Endothelial cell of umbilical vein (primary cell): Measurements from ENCODE around the gene IGSF5. TPM values are rescaled to one million over a fixed set of nuclear protein-coding genes. Genes with fewer than 3 reads are reported as not detected.

Source experiments
- BruUV-seq: library from RNA; stranded (reverse); fragments of 400-500 nt; replicated peaks from 2 replicates; lab custom pipeline; 2021; lab: Mats Ljungman, UMichigan
- CTCF ChIA-PET: fragments of 300-600, 350-600 bp; sonication (Branson Sonifier 250); formaldehyde crosslinking; loops from one replicate; lab custom pipeline; 2021; ENCODE audit warnings: antibody characterized with exemption, inconsistent platforms; lab: Charles Lee
- POLR2A ChIA-PET: fragments of 300-600, 350-600 bp; sonication (Branson Sonifier 250); formaldehyde crosslinking; loops from one replicate; lab custom pipeline; 2021; ENCODE audit warnings: antibody characterized with exemption, inconsistent platforms; lab: Charles Lee
- DNase-seq: peaks from one replicate; pipeline ENCODE4 v3.0.0-alpha.2; 2011; ENCODE audit warnings: low read depth, low spot score
- FAIRE-seq: peaks from 2 replicates; lab custom pipeline; 2011; peaks lifted over from hg19 to GRCh38; lab: Jason Lieb, UNC
- H2AFZ ChIP-seq: 2 replicates; pipeline ENCODE4 v1.6.0; 2012; ENCODE audit warnings: low read depth, low read length, control low read depth, inconsistent platforms
- H3K27ac ChIP-seq: 2 replicates; pipeline ENCODE4 v1.5.1; 2011; ENCODE audit warnings: low read depth, mild to moderate bottlenecking, control low read depth, low read length, moderate library complexity; ENCODE audit not compliant: insufficient read depth
- H3K27me3 ChIP-seq, 2 experiments: 2 replicates each; pipeline versions ENCODE4 v1.6.0 to v1.6.1; 2011; ENCODE audit warnings: low read length in 2 of 2, mixed read lengths in 1 of 2; ENCODE audit not compliant: control insufficient read depth in 2 of 2, insufficient read depth in 2 of 2
- H3K36me3 ChIP-seq, 2 experiments: 2 replicates in 1 of 2; 3 replicates in 1 of 2; pipeline ENCODE4 v1.5.1; 2011; ENCODE audit warnings: low read length in 2 of 2, mild to moderate bottlenecking in 1 of 2, moderate library complexity in 1 of 2; ENCODE audit not compliant: control insufficient read depth in 2 of 2, insufficient read depth in 2 of 2; ENCODE audit errors: extremely low read depth in 1 of 2
- H3K4me1 ChIP-seq: 3 replicates; pipeline ENCODE4 v1.5.1; 2011; ENCODE audit warnings: mild to moderate bottlenecking, low read length; ENCODE audit not compliant: control insufficient read depth, insufficient read depth; ENCODE audit errors: extremely low read depth
- H3K4me2 ChIP-seq: 2 replicates; pipeline ENCODE4 v1.6.1; 2011; ENCODE audit warnings: low read length, control low read depth, mixed read lengths; ENCODE audit not compliant: insufficient read depth
- H3K4me3 ChIP-seq, 3 experiments: fragments of 200-600 bp in 1 of 3; sonication (generic), shearing (Covaris generic) in 1 of 3; replicated peaks in 1 of 3; 2 replicates each; pipeline ENCODE4 v1.5.1; 2011 to 2016; ENCODE audit warnings: control low read depth in 3 of 3, low read length in 3 of 3, mild to moderate bottlenecking in 2 of 3, inconsistent platforms in 1 of 3, low read depth in 1 of 3, moderate library complexity in 1 of 3; ENCODE audit not compliant: insufficient read depth in 1 of 3
- H3K79me2 ChIP-seq: 2 replicates; pipeline ENCODE4 v1.6.0; 2012; ENCODE audit warnings: low read length, inconsistent platforms; ENCODE audit not compliant: control insufficient read depth, insufficient read depth
- H3K9ac ChIP-seq: replicated peaks from 2 replicates; pipeline ENCODE3; 2011; ENCODE audit warnings: low read length, control low read depth; ENCODE audit not compliant: insufficient read depth; ENCODE audit errors: extremely low read depth
- H3K9me1 ChIP-seq: replicated peaks from 3 replicates; pipeline ENCODE4 v1.6.0; 2011; ENCODE audit warnings: mild to moderate bottlenecking, low read length; ENCODE audit not compliant: control insufficient read depth, insufficient read depth; ENCODE audit errors: extremely low read depth
- H3K9me3 ChIP-seq: replicated peaks from 2 replicates; pipeline ENCODE4 v1.5.1; 2012; ENCODE audit warnings: low read length, inconsistent platforms; ENCODE audit not compliant: control insufficient read depth, insufficient read depth
- H4K20me1 ChIP-seq: replicated peaks from 2 replicates; pipeline ENCODE3; 2011; ENCODE audit warnings: mild to moderate bottlenecking, low read length; ENCODE audit not compliant: control insufficient read depth, insufficient read depth; ENCODE audit errors: extremely low read depth
- EZH2 ChIP-seq: IDR thresholded peaks from 2 replicates; pipeline ENCODE4 v1.6.1; 2012; ENCODE audit warnings: borderline replicate concordance, low read depth, mild to moderate bottlenecking, moderate library complexity, low read length, inconsistent platforms; ENCODE audit not compliant: severe bottlenecking
- FOS ChIP-seq: IDR thresholded peaks from 2 replicates; pipeline ENCODE4 v1.6.1; 2011; ENCODE audit warnings: mild to moderate bottlenecking, low read length, moderate library complexity, borderline replicate concordance; ENCODE audit not compliant: insufficient read depth
- GATA2 ChIP-seq: IDR thresholded peaks from 2 replicates; pipeline ENCODE4 v1.7.0; 2011; ENCODE audit warnings: low read depth, mild to moderate bottlenecking, moderate library complexity, mixed read lengths, low read length; ENCODE audit not compliant: insufficient read length, insufficient read depth
- JUN ChIP-seq: IDR thresholded peaks from 2 replicates; pipeline ENCODE4 v1.6.1; 2011; ENCODE audit warnings: borderline replicate concordance, low read depth; ENCODE audit not compliant: insufficient read length, insufficient read depth
- MYC ChIP-seq: IDR thresholded peaks from one replicate; pipeline ENCODE4 v1.6.1; 2011; ENCODE audit warnings: mild to moderate bottlenecking, low read depth, low read length
- POLR2A ChIP-seq: IDR thresholded peaks from 2 replicates; pipeline ENCODE4 v1.6.1; 2012; ENCODE audit warnings: low read depth, mild to moderate bottlenecking, control low read depth, low read length
- POLR2AphosphoS5 ChIP-seq: IDR thresholded peaks from 2 replicates; pipeline ENCODE4 v1.6.1; 2012; ENCODE audit warnings: low read depth, mild to moderate bottlenecking, control low read depth, low read length, moderate library complexity; ENCODE audit not compliant: insufficient read depth
- dilution Hi-C: fragments of 300-500 bp; cut with MboI; formaldehyde crosslinking; loops from one replicate; pipeline ENCODE4 v1.15.0; 2019; ENCODE audit warnings: low sequenced_read_pairs; ENCODE audit not compliant: extremely low pct_ligation_motif_present
- intact Hi-C: fragments of 100-400 bp; cut with micrococcal nuclease; formaldehyde crosslinking; loops from one replicate; pipeline ENCODE4 v1.10.0; 2022
- polyA plus RNA-seq, 4 experiments: library from polyadenylated mRNA; depleted of rRNA in 3 of 4; stranded (reverse) in 3 of 4; unstranded in 1 of 4; fragments of >200 nt; gene quantifications; 2 replicates each; pipeline versions ENCODE4 v1.2.1 to v1.2.3, GENCODE V29; 2011 to 2012; ENCODE audit warnings: missing spikeins in 1 of 4
- total RNA-seq: library from RNA; stranded (reverse); gene quantifications from 2 replicates; pipeline ENCODE4 v1.2.3, GENCODE V29; 2021
- TF ChIP-seq, protein P1 (sequence below), 2 donors: IDR thresholded peaks; 1 replicate in 1 of 2; 2 replicates in 1 of 2; pipeline ENCODE4 v1.5.1; 2011; ENCODE audit warnings: low read length in 2 of 2, mild to moderate bottlenecking in 2 of 2, moderate library complexity in 2 of 2, control low read depth in 1 of 2, inconsistent platforms in 1 of 2, low read depth in 1 of 2; ENCODE audit not compliant: insufficient read depth in 1 of 2; ENCODE audit errors: extremely low read depth in 1 of 2
- TF ChIP-seq, protein P2 (sequence below): IDR thresholded peaks from 2 replicates; pipeline ENCODE4 v1.6.1; 2011; ENCODE audit not compliant: insufficient read depth, insufficient read length

IGSF5 gene
- total and polyA plus RNA-seq, 2 donors (not counting 3 experiments of a cell fraction or from before 2014, with no cell fraction given) = not detected

DNA sequence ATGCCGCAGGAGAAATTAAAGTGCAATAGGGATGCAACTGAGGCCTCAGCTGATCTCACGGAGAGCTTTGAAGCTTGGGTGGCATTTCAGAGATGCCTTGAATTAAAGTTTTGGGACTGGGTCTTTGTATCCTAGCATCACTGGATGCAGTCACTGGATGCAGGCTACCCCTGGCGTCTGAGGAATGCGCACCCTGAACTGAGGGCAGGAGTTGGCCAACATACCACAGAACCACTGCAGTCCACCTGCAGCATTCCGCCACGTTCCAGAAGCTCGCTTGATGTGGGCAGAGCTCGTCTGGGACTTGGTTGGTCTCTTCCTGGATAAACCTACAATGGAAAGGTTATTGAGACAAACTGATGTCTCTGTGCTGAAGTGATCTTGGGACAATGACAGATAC, 34.1 kb upstream of the IGSF5 start:
- ChIA-PET CTCF (interaction anchor here (1.0 kb wide), 1 partner anchor 193 kb away, joined by 3 read pairs; no protein-coding TSS in a partner anchor), POLR2A (no interaction called here)
- no peaks in the 10 kb centered on the region for H3K79me2 ChIP-seq
- H4K20me1 ChIP-seq = no peaks in the 10 kb centered on the region
- no peak overlapping the region for H3K4me3 ChIP-seq
- H3K4me2 ChIP-seq = no peak overlapping the region
- H3K27me3 ChIP-seq = no peaks in the 10 kb centered on the region
- no peaks in the 10 kb centered on the region for H3K4me1 ChIP-seq
- TF ChIP-seq POLR2AphosphoS5 (no peak), EZH2 (no peak), FOS (no peak), JUN (no peak), MYC (no peak), POLR2A (no peak), GATA2 (no peak)
- TF ChIP-seq, protein P1, sequence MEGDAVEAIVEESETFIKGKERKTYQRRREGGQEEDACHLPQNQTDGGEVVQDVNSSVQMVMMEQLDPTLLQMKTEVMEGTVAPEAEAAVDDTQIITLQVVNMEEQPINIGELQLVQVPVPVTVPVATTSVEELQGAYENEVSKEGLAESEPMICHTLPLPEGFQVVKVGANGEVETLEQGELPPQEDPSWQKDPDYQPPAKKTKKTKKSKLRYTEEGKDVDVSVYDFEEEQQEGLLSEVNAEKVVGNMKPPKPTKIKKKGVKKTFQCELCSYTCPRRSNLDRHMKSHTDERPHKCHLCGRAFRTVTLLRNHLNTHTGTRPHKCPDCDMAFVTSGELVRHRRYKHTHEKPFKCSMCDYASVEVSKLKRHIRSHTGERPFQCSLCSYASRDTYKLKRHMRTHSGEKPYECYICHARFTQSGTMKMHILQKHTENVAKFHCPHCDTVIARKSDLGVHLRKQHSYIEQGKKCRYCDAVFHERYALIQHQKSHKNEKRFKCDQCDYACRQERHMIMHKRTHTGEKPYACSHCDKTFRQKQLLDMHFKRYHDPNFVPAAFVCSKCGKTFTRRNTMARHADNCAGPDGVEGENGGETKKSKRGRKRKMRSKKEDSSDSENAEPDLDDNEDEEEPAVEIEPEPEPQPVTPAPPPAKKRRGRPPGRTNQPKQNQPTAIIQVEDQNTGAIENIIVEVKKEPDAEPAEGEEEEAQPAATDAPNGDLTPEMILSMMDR (IDR thresholded peaks at IDR 0.05; ENCODE audit: extremely low read depth in 1 of 2, insufficient read depth in 1 of 2, low read depth in 1 of 2, low read length in 2 of 2) = no peak
- TF ChIP-seq, protein P2, sequence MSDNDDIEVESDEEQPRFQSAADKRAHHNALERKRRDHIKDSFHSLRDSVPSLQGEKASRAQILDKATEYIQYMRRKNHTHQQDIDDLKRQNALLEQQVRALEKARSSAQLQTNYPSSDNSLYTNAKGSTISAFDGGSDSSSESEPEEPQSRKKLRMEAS = no peak
- FAIRE-seq = no peak
- H3K36me3 ChIP-seq = no peaks in the 10 kb centered on the region
- no peaks in the 10 kb centered on the region for H3K9me3 ChIP-seq
- no peak overlapping the region for H3K27ac ChIP-seq
- BruUV-seq = no TSS peak
- no peak overlapping the region for H3K9ac ChIP-seq
- no peak overlapping the region for H2AFZ ChIP-seq
- intact Hi-C loops (loop anchor here (10.0 kb wide), 1 partner anchor 66 kb away; no protein-coding TSS in a partner anchor), dilution Hi-C loops (loop anchor here (25.0 kb wide), 1 partner anchor 199 kb away; no protein-coding TSS in a partner anchor)
- no peaks in the 10 kb centered on the region for H3K9me1 ChIP-seq
- no peak for DNase-seq
